Measurements from ENCODE around the gene IPMK. TPM values are rescaled to one million over a fixed set of nuclear protein-coding genes. Genes with fewer than 3 reads are reported as not detected.

The IPMK gene
- total and polyA plus RNA-seq, 2 donors (not counting 3 experiments of a cell fraction or from before 2014, with no cell fraction given), result 1.4 to 8.1 TPM

- ChIA-PET CTCF (interaction anchor here (1.1 to 1.3 kb wide), 2 partner anchors 12 to 14 kb away, joined by 3 read pairs; no protein-coding TSS in a partner anchor), POLR2A (no interaction called here)
- no peaks in the 10 kb centered on the region for H3K79me2 ChIP-seq (ENCODE audit: control insufficient read depth, insufficient read depth, low read length)
- no peak overlapping the region for H3K27ac ChIP-seq (ENCODE audit: insufficient read depth, low read depth, low read length)
- dilution Hi-C loops (cut with MboI; ENCODE audit: extremely low pct_ligation_motif_present, low sequenced_read_pairs), result no loop called here
- no peak overlapping the region for H3K4me2 ChIP-seq (ENCODE audit: insufficient read depth, low read length)
- H3K9ac ChIP-seq (replicated peaks; ENCODE audit: extremely low read depth, insufficient read depth, low read length), result no peak overlapping the region
- H2AFZ ChIP-seq (ENCODE audit: low read depth, low read length), result no peak overlapping the region
- TF ChIP-seq GATA2 (IDR thresholded peaks at IDR 0.05; ENCODE audit: insufficient read depth, insufficient read length, low read depth, low read length) (no peak), JUN (IDR thresholded peaks at IDR 0.05; ENCODE audit: borderline replicate concordance, insufficient read depth, insufficient read length, low read depth) (no peak), FOS (IDR thresholded peaks at IDR 0.05; ENCODE audit: borderline replicate concordance, insufficient read depth, low read length) (no peak), EZH2 (IDR thresholded peaks at IDR 0.05; ENCODE audit: borderline replicate concordance, low read depth, low read length, severe bottlenecking) (no peak), MYC (IDR thresholded peaks at IDR 0.05; ENCODE audit: low read depth, low read length) (no peak), POLR2A (IDR thresholded peaks at IDR 0.05; ENCODE audit: low read depth, low read length) (no peak), POLR2AphosphoS5 (IDR thresholded peaks at IDR 0.05; ENCODE audit: insufficient read depth, low read depth, low read length) (no peak), MAX (IDR thresholded peaks at IDR 0.05; ENCODE audit: insufficient read depth, insufficient read length) (no peak), CTCF (IDR thresholded peaks at IDR 0.05; ENCODE audit: extremely low read depth in 1 of 2, insufficient read depth in 1 of 2, low read depth in 1 of 2, low read length in 2 of 2) (no peak)
- H3K4me1 ChIP-seq (ENCODE audit: control insufficient read depth, extremely low read depth, insufficient read depth, low read length), result no peaks in the 10 kb centered on the region
- no peak overlapping the region for H3K4me3 ChIP-seq (replicated peaks in 1 of 3; ENCODE audit: insufficient read depth in 1 of 3, low read depth in 1 of 3, low read length in 3 of 3)
- no peaks in the 10 kb centered on the region for H3K9me1 ChIP-seq (replicated peaks; ENCODE audit: control insufficient read depth, extremely low read depth, insufficient read depth, low read length)
- H3K36me3 ChIP-seq (ENCODE audit: control insufficient read depth in 2 of 2, extremely low read depth in 1 of 2, insufficient read depth in 2 of 2, low read length in 2 of 2), result no peaks in the 10 kb centered on the region
- DNase-seq (ENCODE audit: low read depth, low spot score) (no peak), FAIRE-seq (no peak)
- H3K27me3 ChIP-seq (ENCODE audit: control insufficient read depth in 2 of 2, insufficient read depth in 2 of 2, low read length in 2 of 2), result no peaks in the 10 kb centered on the region
- no peaks in the 10 kb centered on the region for H3K9me3 ChIP-seq (replicated peaks; ENCODE audit: control insufficient read depth, insufficient read depth, low read length)
- no TSS peak for BruUV-seq (replicated peaks)
- intact Hi-C loops (cut with micrococcal nuclease), result no loop called here
- H4K20me1 ChIP-seq (replicated peaks; ENCODE audit: control insufficient read depth, extremely low read depth, insufficient read depth, low read length), result no peaks in the 10 kb centered on the region
Observed at GRCh38 chr10:58150290-58150689, 117.4 kb downstream of the IPMK start.

Data from endothelial cell of umbilical vein (primary cell).